DMS153 treated with DMSO at 0.1 percent for 48 hours (cell line): Measurements from ENCODE around the gene ZBTB17.
"Not testable (repeated sequence)": the region's sequence is repeated elsewhere in the genome, so short reads cannot be mapped to it uniquely, and the experiment has no call there.

Source experiments
- DNase-seq: peaks from one replicate; lab custom pipeline; 2025; ENCODE audit not compliant: unreplicated experiment; lab: John Stamatoyannopoulos, UW

The ZBTB17 gene

GRCh38 chr1:15900662-15901279, 75.1 kb downstream of the ZBTB17 start:
- DNase-seq, result no peak

GRCh38 chr1:15899266-15899665, 76.6 kb downstream of the ZBTB17 start:
- DNase-seq, result no peak

DNA sequence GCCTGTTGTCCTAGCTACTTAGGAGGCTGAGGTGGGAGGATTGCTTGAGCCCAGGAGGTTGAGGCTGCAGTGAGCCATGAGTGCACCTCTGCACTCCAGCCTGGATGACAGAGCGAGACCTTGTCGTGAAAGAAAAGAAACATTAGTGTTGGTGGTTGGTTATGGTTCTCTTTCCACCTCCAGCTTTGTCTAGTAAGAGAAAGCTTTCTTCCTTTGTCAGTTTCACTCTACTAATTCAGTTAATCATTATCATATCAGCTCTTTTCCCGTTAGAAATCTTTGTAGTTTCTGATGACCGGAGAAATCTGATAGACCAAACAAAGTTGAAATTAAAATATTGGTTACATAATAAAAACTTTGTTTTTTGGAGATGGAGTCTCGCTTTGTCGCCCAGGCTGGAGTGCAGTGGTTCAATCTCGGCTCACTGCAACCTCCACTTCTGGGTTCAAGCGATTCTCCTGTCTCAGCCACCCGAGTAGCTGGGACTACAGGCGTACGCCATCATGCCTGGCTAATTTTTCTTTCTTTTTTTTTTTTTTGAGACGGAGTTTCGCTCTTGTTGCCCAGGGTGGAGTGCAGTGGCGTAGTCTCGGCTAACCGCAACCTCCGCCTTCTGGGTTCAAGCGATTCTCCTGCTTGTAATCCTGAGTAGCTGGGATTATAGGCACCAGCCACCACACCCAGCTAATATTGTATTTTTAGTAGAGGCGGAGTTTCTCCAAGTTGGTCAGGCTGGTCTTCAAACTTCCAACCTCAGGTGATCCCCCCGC, 78.9 kb downstream of the ZBTB17 start:
- DNase-seq, result not testable (repeated sequence)

DNA sequence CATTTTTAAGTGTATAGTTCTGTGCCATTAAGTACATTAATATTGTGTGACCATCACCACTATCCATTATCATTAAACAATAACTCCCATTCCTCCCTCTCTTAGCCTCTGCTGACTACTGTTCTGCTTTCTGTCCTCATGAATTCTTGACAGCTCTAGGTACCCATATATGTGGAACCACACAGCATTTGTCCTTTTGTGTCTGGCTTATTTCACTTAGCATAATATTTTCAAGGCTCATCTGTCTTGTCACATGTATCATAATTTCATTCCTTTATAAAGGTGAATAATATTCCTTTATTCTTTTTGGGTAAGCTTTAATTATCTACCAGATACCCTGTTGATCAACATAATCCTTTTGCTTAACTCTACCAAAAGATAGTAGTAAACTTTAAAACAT, 80.7 kb downstream of the ZBTB17 start:
- DNase-seq, result no peak

DNA sequence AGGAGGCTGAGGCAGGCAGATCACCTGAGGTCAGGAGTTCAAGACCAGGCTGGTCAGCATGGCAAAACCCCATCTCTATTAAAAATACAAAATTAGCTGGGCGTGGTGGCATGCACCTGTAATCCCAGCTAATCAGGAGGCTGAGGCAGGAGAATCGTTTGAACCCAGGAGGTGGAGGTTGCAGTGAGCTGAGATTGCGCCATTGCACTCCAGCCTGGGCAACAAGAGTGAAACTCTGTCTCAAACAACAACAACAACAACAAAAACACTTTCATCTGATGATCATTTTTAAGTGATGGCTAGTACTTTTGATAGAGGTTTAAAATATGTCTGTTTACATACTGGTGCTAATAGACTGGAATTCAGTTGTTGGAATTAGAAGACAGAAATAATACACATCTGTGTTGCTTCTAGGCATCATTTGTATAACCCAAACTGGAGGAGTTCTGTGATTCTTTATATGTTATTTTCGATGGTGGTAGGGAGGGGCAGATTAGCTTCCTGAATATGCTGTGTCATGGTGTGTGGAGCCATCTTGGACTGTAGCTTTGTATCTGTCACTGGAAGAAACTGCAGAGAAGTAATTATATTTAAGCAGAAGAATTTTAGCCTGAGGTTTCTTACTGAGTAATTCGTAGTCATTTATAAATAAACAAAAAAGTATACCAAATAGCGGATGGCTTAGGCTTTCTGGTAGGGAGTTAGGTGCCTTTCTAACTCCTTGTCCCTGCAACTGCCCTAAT, 82.9 kb downstream of the ZBTB17 start:
- DNase-seq, result not testable (repeated sequence)
